ENCODE results near the gene TK2. TPM values are rescaled to one million over a fixed set of nuclear protein-coding genes. Genes with fewer than 3 reads are reported as not detected.

TK2 gene
- total and polyA plus RNA-seq, 2 experiments from 2014 or later: 1.8 to 4.2 TPM

GRCh38 chr16:66554021-66554420 is 4.1 kb upstream of the TK2 start (continued):
- no peak for TF ChIP-seq REST (IDR thresholded peaks at IDR 0.05; ENCODE audit: unreplicated experiment)
- TF ChIP-seq CREB1 (CRISPR knock-in tag; IDR thresholded peaks at IDR 0.05; ENCODE audit: low read depth): no peak
- TF ChIP-seq ZNF331 (CRISPR knock-in tag; IDR thresholded peaks at IDR 0.05; ENCODE audit: low read depth): no peak
- TF ChIP-seq STAT1 (IDR thresholded peaks at IDR 0.05; ENCODE audit: unreplicated experiment): no peak
- no peak for TF ChIP-seq EZH2phosphoT487 (IDR thresholded peaks at IDR 0.05; ENCODE audit: unreplicated experiment)
- TF ChIP-seq CTCF (conservative IDR thresholded peaks at IDR 0.05; ENCODE audit: low read depth in 2 of 2): no peak
- TF ChIP-seq NANOG (IDR thresholded peaks at IDR 0.05; ENCODE audit: borderline replicate concordance): no peak

GRCh38 chr16:66553223-66553622 is 3.3 kb upstream of the TK2 start:
- peak overlapping the region; percentile 58 for H3K4me3 ChIP-seq
- peaks cover 12% of the 10 kb centered on the region; the same call in 2 of the 3 replicates for H3K9me3 Mint-ChIP-seq
- H3K27me3 ChIP-seq (ENCODE audit: insufficient read depth): peaks cover 18% of the 10 kb centered on the region
- peaks cover 5% of the 10 kb centered on the region; the same call in 2 of the 3 replicates for H3K36me3 Mint-ChIP-seq (ENCODE audit: low read depth)
- H3K4me1 ChIP-seq (ENCODE audit: insufficient read depth): peaks cover 11% of the 10 kb centered on the region
- DNase-seq (ENCODE audit: low spot score) (no peak), ATAC-seq (no peak)
- H3K27me3 Mint-ChIP-seq (ENCODE audit: insufficient read depth, low read depth, poor library complexity): peaks cover 29% of the 10 kb centered on the region
- H4K20me1 ChIP-seq (replicated peaks; ENCODE audit: insufficient read depth): 0 out of 2 replicates have a peak, but pooled peaks cover 5% of the 10 kb centered on the region
- H3F3A ChIP-seq (replicated peaks; ENCODE audit: low read depth): peaks cover 20% of the 10 kb centered on the region; the same call in 1 of the 2 replicates
- peaks cover 3% of the 10 kb centered on the region; the same call in 1 of the 2 replicates for H3K9me2 ChIP-seq (ENCODE audit: insufficient read depth)
- H3K79me2 ChIP-seq (replicated peaks; ENCODE audit: insufficient read depth): peaks cover 5% of the 10 kb centered on the region; the same call in 1 of the 2 replicates
- peak overlapping the region; percentile 53 for H3K4me3 Mint-ChIP-seq
- H3K27ac ChIP-seq (ENCODE audit: low read depth): no peak overlapping the region
- peaks cover 21% of the 10 kb centered on the region for H3K4me1 Mint-ChIP-seq
- H3K27ac Mint-ChIP-seq: no peak overlapping the region
- no peak overlapping the region for H2AFZ ChIP-seq
- H3K36me3 ChIP-seq (ENCODE audit: insufficient read depth): no peaks in the 10 kb centered on the region
- H3K4me2 ChIP-seq: peak overlapping the region; percentile 85; the same call in 1 of the 2 replicates
- no peak for TF ChIP-seq EZH2phosphoT487 (IDR thresholded peaks at IDR 0.05; ENCODE audit: unreplicated experiment)

Data from GM23338 (cell line).